K562 (cell line): ENCODE results near the gene FOXN1. TPM values are rescaled to one million over a fixed set of nuclear protein-coding genes. Genes with fewer than 3 reads are reported as not detected.

ENCODE experiments used
- ATAC-seq: fragments of 200-7000 bp; cut with Tn5 transposase; 3 replicates; pipeline ENCODE4 v1.9.1; 2020; ENCODE audit warnings: moderate library complexity
- BruUV-seq: library from RNA; stranded (reverse); fragments of 400-500 nt; replicated peaks from 2 replicates; lab custom pipeline; 2021; lab: Mats Ljungman, UMichigan
- CTCF ChIA-PET: fragments of 300-600 bp; formaldehyde crosslinking; extraction: SDS; loops from one replicate; lab custom pipeline; 2021; ENCODE audit warnings: low intra/inter-chr PET ratio; lab: Yijun Ruan, JAX
- POLR2A ChIA-PET: fragments of 300-600, 350-650 bp; sonication (Branson Sonifier 250); formaldehyde crosslinking; extraction: SDS; loops from one replicate; lab custom pipeline; 2021; ENCODE audit warnings: antibody characterized with exemption, inconsistent platforms; lab: Yijun Ruan, JAX
- DNase-seq, 4 experiments: peaks; one replicate each; pipeline versions ENCODE4 v3.0.0 to v3.0.0-alpha.2; 2011 to 2018; ENCODE audit warnings: low spot score in 3 of 4, mixed read lengths in 3 of 4; ENCODE audit errors: extremely low read depth in 1 of 4
- FAIRE-seq: peaks from 2 replicates; lab custom pipeline; 2011; peaks lifted over from hg19 to GRCh38; lab: Jason Lieb, UNC
- H2AFZ ChIP-seq: 2 replicates; pipeline ENCODE4 v1.6.0; 2011; ENCODE audit warnings: low read depth, low read length, control low read depth, inconsistent platforms
- H3K27ac ChIP-seq: fragments of 200-600 bp; 3 replicates; pipeline ENCODE4 v1.8.0; 2011; ENCODE audit warnings: low read depth, mild to moderate bottlenecking, control low read depth, inconsistent platforms, low read length, moderate library complexity, mixed read lengths; ENCODE audit errors: extremely low read depth
- H3K27me3 ChIP-seq, 2 experiments: fragments of 300-600 bp in 1 of 2; 2 replicates in 1 of 2; 3 replicates in 1 of 2; pipeline versions ENCODE4 v1.6.0 to v1.8.0; 2011; ENCODE audit warnings: inconsistent platforms in 2 of 2, low read length in 2 of 2, mild to moderate bottlenecking in 1 of 2, mixed read lengths in 1 of 2, moderate library complexity in 1 of 2; ENCODE audit not compliant: control insufficient read depth in 2 of 2, insufficient read depth in 2 of 2
- H3K36me3 ChIP-seq: fragments of 300-600 bp; 3 replicates; pipeline ENCODE4 v1.8.0; 2011; ENCODE audit warnings: mild to moderate bottlenecking, low read length, inconsistent platforms; ENCODE audit not compliant: control insufficient read depth, insufficient read depth
- H3K4me1 ChIP-seq, 2 experiments: fragments of 200-600 bp in 1 of 2; replicated peaks in 1 of 2; 2 replicates in 1 of 2; 3 replicates in 1 of 2; pipeline versions ENCODE4 v1.5.1 to v1.8.0; 2011; ENCODE audit warnings: inconsistent platforms in 2 of 2, low read length in 2 of 2, mild to moderate bottlenecking in 1 of 2, mixed read lengths in 1 of 2, moderate library complexity in 1 of 2; ENCODE audit not compliant: control insufficient read depth in 2 of 2, insufficient read depth in 2 of 2
- H3K4me2 ChIP-seq: 2 replicates; pipeline ENCODE4 v1.6.1; 2011; ENCODE audit warnings: low read length, control low read depth, inconsistent platforms, mixed read lengths; ENCODE audit not compliant: insufficient read depth
- H3K4me3 ChIP-seq: fragments of 200-600 bp; sonication (generic), shearing (Covaris generic); 2 replicates; pipeline ENCODE4 v1.5.1; 2016; ENCODE audit warnings: control low read depth, inconsistent platforms
- H3K79me2 ChIP-seq: fragments of 200-600 bp; 3 replicates; pipeline ENCODE4 v1.8.0; 2011; ENCODE audit warnings: low read length, inconsistent platforms; ENCODE audit not compliant: control insufficient read depth, insufficient read depth
- H3K9ac ChIP-seq, 2 experiments: 2 replicates each; pipeline versions ENCODE4 v1.6.0 to v1.6.1; 2011; ENCODE audit warnings: low read depth in 2 of 2, low read length in 2 of 2, control low read depth in 1 of 2, inconsistent platforms in 1 of 2, mild to moderate bottlenecking in 1 of 2, mixed read lengths in 1 of 2; ENCODE audit not compliant: insufficient read depth in 1 of 2
- H3K9me1 ChIP-seq: one replicate; pipeline ENCODE4 v1.6.0; 2011; ENCODE audit warnings: inconsistent platforms, mild to moderate bottlenecking, low read length, moderate library complexity; ENCODE audit not compliant: control insufficient read depth, insufficient read depth
- H3K9me3 ChIP-seq: replicated peaks from 2 replicates; pipeline ENCODE4 v1.5.1; 2011; ENCODE audit warnings: low read depth, low read length, inconsistent platforms; ENCODE audit not compliant: control insufficient read depth, insufficient read depth
- H4K20me1 ChIP-seq: replicated peaks from 2 replicates; pipeline ENCODE4 v1.6.1; 2011; ENCODE audit warnings: low read length, inconsistent platforms, mixed read lengths; ENCODE audit not compliant: control insufficient read depth, insufficient read depth
- BRCA1 ChIP-seq, 2 experiments: fragments of 450-650 bp in 1 of 2; sonication (generic) in 1 of 2; formaldehyde crosslinking in 1 of 2; IDR thresholded peaks; 2 replicates each; pipeline versions ENCODE4 v1.5.0 to v1.6.1; 2017 to 2020; ENCODE audit warnings: mild to moderate bottlenecking in 1 of 2, missing genetic modification reagents in 1 of 2
- SNRNP70 ChIP-seq: fragments of 200-400 bp; formaldehyde crosslinking; optimal IDR thresholded peaks from 2 replicates; pipeline ENCODE3; 2017; ENCODE audit warnings: low read depth, low read length
- TRIM28 ChIP-seq: fragments of 450-650 bp; IDR thresholded peaks from 2 replicates; pipeline ENCODE4 v1.6.1; 2017
- ZNF146 ChIP-seq: IDR thresholded peaks from one replicate; pipeline ENCODE4 v1.6.1; 2018; ENCODE audit warnings: missing compliant biosample characterization; ENCODE audit not compliant: unreplicated experiment
- ZNF197 ChIP-seq: fragments of 200-800 bp; sonication (Bioruptor generic); IDR thresholded peaks from 2 replicates; pipeline ENCODE4 v1.6.1; 2016; ENCODE audit warnings: low read depth, missing genetic modification characterization, missing compliant biosample characterization
- ZNF551 ChIP-seq: fragments of 250-450 bp; sonication (Bioruptor Pico); IDR thresholded peaks from 2 replicates; pipeline ENCODE4 v1.5.0; 2021; ENCODE audit warnings: mild to moderate bottlenecking, moderate library complexity
- WGBS: fragments of 100-300 bp; shearing (Covaris generic); methylation state at CpG from one replicate; pipeline ENCODE4 v1.1.6; 2016; ENCODE audit warnings: low coverage, mixed read lengths; ENCODE audit not compliant: insufficient coverage; ENCODE audit errors: missing lambda C conversion rate; 5-methylcytosine and 5-hydroxymethylcytosine counted together
- in situ Hi-C: fragments of 300-500 bp; cut with MboI; formaldehyde crosslinking; loops from 4 replicates; pipeline ENCODE4 v1.15.0; 2018; ENCODE audit warnings: inconsistent platforms, mixed read lengths
- intact Hi-C: fragments of 100-400 bp; cut with micrococcal nuclease; formaldehyde crosslinking; loops from 2 replicates; pipeline ENCODE4 v1.14.2; 2022
- polyA plus RNA-seq, 8 experiments: library from polyadenylated mRNA; depleted of rRNA in 4 of 8; stranded (reverse) in 5 of 8; unstranded in 3 of 8; fragments of >200 nt; fragmentation: Nextera tagmentation in 2 of 8; fragmentation: Illumina TruSeq in 1 of 8; extraction: Ambion mirVana in 2 of 8; extraction: Trizol in 1 of 8; gene quantifications; 2 replicates each; pipeline versions ENCODE4 v1.2.1 to v1.2.3, GENCODE V29; 2011 to 2014; ENCODE audit warnings: inconsistent platforms in 1 of 8, missing spikeins in 1 of 8
- total RNA-seq, 7 experiments: library from RNA; depleted of rRNA in 6 of 7; stranded (reverse); fragments of >200 nt in 6 of 7; fragmentation: Illumina TruSeq in 2 of 7; extraction: Trizol in 2 of 7; gene quantifications; 2 replicates each; pipeline versions ENCODE4 v1.2.1 to v1.2.3, GENCODE V29; 2011 to 2021; ENCODE audit warnings: low replicate concordance in 1 of 7
- TF ChIP-seq, protein P1 (sequence below): fragments of 450-650 bp; formaldehyde crosslinking; IDR thresholded peaks from 2 replicates; pipeline ENCODE4 v1.4.0; 2020; ENCODE audit warnings: mild to moderate bottlenecking, moderate library complexity

FOXN1 gene
- total and polyA plus RNA-seq, 9 of the 15 experiments (the other 6 are each of a cell fraction or from before 2014, with no cell fraction given), result not detected

DNA sequence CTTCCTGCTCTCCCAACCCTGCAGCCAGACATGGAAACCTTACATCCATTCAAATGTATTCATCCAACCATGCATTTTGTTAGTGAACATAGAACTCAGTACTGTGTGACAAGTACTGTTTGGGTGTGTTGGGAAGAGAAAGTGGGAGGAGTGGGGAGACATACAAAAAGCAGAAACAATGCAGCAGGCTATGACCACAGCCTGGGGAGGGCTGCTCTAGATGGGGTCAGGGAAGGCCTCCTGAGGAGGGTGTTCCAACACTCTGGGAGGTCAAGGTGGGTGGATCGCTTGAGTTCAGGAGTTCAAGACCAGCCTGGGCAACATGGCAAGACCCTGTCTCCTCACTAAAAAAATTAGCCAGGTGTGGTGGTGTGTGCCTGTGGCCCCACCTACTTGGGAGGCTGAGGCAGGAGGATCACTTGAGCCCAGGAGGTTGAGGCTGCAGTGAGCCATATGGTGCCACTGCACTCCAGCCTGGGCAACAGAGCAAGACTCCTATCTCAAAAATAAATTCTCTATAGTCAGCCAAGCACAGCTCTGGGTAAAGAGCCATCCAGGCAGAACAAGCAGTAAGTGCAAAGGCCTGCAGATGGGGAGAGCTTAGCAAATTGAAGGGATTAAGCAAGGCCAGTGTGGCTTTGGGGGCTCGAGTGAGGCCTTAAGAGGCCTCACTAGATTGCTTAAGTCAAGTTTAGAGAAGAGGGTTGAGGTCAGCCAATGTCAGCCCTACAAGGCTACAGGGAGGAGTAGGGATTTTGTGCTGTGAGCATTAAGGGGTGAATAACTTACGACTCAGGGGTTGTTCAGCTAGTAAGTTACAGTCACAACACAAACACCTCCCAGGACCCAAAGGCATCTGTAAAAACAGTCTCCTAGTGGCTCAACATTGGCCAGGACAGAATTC is 27.2 kb upstream of the FOXN1 start:
- FAIRE-seq, result no peak
- Histone ChIP-seq H3K4me3 (no peak overlapping the region), H2AFZ (no peak overlapping the region), H4K20me1 (peaks cover 3% of the 10 kb centered on the region; the same call in 1 of the 2 replicates), H3K9me3 (no peaks in the 10 kb centered on the region), H3K79me2 (no peaks in the 10 kb centered on the region), H3K27ac (no peak overlapping the region), H3K4me1 (peaks cover 0 to 11% of the 10 kb centered on the region in 2 experiments; a peak in 4 of 5 replicates), H3K9ac (no peak overlapping the region), H3K36me3 (no peaks in the 10 kb centered on the region), H3K4me2 (no peak overlapping the region), H3K27me3 (peaks cover 11 to 57% of the 10 kb centered on the region in 2 experiments; a peak in 4 of 5 replicates), H3K9me1 (no peaks in the 10 kb centered on the region)
- 6% methylated on average over 3 of the region's 3 CpGs for WGBS
- BruUV-seq, result no TSS peak
- ChIA-PET CTCF (no interaction called here), POLR2A (interaction anchor here (0.9 to 1.0 kb wide), 2 partner anchors 9 to 23 kb away, joined by 3 read pairs; no protein-coding TSS in a partner anchor)
- no peak for DNase-seq
- in situ Hi-C loops, result no loop called here
- TF ChIP-seq ZNF146 (CRISPR knock-in tag) (no peak), BRCA1 (IDR thresholded peaks at IDR 0.05) (no peak), BRCA1 (CRISPR knock-in tag; IDR thresholded peaks at IDR 0.05) (no peak), TRIM28 (no peak), SNRNP70 (no peak), ZNF197 (CRISPR knock-in tag) (no peak), ZNF551 (CRISPR knock-in tag) (no peak)
- TF ChIP-seq, protein P1, sequence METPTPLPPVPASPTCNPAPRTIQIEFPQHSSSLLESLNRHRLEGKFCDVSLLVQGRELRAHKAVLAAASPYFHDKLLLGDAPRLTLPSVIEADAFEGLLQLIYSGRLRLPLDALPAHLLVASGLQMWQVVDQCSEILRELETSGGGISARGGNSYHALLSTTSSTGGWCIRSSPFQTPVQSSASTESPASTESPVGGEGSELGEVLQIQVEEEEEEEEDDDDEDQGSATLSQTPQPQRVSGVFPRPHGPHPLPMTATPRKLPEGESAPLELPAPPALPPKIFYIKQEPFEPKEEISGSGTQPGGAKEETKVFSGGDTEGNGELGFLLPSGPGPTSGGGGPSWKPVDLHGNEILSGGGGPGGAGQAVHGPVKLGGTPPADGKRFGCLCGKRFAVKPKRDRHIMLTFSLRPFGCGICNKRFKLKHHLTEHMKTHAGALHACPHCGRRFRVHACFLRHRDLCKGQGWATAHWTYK (CRISPR knock-in tag), result no peak
- ATAC-seq, result no peak
- intact Hi-C loops, result no loop called here
